ENCODE results near the gene EPS15.

EPS15 gene

DNA sequence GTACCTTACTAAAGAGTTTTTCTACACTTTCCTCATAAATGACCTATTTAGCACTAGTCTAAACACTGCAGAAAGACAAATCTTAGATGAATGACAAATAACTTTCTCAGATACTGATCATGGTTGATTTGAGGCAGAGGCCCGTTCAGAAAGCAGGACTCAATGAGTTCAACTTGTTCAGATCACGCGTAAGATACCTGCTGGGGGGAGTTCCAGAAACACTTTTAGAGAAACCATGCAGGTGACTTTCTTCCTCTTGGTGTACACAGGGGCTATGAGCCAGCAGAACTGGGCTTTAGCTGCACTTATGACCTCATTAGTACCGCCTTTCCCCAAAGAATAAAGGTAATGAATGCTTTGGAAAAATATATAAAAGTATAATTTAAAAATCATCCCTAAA is 149.9 kb downstream of the EPS15 start:
- DNase-seq: no peak

DNA sequence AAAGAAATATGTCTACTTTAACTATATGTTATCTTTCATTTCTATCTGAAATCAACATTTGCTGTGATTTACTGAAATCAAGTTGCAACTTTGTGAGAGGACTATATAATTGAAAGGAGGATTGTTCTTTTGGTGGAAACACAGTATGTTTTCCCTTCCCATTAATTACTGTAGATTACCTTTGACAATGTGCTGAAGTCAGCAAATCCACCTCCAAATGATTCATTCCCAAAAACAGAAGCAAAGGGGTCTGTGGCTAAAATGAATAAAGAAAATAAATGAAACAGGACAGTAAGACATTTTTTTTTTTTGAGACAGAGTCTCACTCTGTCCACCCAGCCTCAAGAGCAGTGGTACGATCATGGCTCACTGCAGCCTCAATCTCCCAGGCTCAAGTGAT is 153.3 kb downstream of the EPS15 start:
- no peak for DNase-seq

DNA sequence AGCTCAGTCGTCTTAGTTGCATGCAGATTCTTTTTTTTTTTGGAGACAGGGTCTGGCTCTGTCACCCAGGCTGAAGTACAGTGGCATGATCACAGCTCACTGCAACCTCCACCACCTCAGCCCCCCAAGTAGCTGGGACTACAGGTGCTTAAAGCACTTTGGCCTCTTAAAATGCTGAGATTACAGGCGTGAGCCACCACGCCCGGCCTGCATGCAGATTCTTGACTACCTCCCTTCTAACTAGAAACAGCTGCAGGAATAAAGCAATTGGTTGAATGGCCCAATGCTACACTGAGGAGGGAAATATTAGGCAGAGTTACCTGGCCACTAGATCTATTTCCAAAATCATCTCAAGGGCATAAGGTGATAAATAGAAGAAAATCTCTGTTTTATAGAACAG is 159.2 kb downstream of the EPS15 start:
- no peak for DNase-seq

DNA sequence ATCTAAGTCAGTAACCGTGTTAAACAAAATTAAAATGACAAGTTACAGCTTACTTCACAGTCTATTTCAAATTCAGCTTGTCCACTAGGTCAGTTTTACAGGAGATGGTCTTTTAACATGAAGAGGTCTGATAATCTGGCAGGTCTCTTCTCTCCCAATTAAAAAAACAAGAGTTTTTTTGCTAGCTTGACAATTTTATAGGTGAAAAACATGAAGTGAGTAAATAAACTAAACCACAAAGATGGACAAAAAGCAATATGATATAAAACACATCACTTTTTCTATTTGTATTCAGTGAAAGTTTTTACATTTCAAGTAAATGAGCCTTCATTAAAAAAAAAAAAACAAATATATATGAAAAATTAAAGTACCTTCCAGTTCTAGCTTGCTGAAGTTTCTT is 163.7 kb downstream of the EPS15 start:
- DNase-seq: no peak

DNA sequence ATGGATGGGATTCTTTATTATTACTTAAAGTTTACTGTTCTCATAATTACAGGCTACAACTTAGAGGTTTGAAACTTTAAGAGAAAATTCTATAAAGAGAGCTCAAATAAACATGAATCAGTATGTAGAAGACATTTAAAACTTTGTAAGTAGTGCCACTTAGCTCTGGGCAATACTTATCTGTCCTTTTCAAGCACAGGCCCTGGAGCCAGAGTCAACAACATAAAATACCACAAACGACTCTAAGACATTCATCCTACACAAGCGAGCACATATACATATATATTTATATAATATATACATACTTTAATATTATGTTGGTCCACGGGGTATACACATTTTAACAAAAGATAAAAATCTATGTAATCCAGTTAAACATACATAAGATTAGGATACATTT is 164.7 kb downstream of the EPS15 start:
- DNase-seq: no peak

DNA sequence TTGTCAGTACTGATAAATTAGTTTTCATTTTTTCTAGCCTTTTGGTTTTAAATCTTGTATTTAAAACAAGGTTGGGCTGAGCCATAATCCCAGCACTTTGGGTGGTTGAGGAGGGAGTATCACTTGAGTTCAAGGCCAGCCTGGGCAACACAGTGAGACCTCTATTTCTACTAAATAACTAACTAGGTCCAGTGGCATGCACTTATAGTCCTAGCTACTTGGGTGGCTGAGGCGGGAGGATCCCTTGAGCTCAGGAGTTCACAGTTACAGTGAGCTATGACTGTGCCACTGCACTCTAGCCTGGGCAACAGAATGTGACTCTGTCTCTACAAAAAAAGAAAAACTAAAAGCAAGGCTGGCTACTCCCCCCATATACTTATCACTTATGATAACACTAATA is 167.2 kb downstream of the EPS15 start:
- DNase-seq: no peak

DNA sequence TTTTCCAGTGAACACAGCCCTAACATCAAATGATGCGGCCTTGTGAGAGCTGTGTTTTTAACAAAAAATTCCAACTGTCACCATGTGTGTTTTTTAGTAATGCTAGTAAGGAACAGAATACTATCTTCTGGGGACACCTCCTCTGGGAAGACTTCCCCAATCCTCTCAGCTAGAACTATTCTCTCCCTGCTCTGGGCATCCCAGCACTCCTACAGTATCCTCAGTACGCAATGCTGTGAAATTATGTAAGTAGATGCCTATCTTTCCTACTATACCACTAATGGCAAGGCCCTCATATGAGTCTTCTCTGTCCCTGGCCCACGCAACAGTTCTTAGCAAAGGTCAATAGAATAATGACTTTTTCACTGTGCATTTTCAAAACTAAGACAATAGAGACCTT is 169.2 kb downstream of the EPS15 start:
- DNase-seq: no peak

DNA sequence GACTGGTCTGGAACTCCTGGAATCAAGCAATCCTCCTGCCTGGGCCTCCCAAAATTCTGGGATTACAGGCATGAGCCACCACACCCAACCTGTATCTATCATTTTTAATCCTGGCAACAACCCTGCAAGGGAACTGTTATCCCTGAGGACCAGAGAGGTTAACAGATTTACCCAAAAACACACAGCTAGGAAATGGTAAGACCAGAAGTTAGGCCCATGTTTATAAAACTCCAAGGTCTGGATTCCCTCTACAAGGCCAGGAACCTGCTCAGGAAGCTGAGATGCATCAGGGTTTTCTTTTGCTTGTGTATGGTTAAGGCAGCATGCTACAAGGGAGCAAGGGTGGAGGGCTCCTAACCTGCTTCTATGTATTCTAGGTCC is 170.9 kb downstream of the EPS15 start:
- DNase-seq: no peak

DNA sequence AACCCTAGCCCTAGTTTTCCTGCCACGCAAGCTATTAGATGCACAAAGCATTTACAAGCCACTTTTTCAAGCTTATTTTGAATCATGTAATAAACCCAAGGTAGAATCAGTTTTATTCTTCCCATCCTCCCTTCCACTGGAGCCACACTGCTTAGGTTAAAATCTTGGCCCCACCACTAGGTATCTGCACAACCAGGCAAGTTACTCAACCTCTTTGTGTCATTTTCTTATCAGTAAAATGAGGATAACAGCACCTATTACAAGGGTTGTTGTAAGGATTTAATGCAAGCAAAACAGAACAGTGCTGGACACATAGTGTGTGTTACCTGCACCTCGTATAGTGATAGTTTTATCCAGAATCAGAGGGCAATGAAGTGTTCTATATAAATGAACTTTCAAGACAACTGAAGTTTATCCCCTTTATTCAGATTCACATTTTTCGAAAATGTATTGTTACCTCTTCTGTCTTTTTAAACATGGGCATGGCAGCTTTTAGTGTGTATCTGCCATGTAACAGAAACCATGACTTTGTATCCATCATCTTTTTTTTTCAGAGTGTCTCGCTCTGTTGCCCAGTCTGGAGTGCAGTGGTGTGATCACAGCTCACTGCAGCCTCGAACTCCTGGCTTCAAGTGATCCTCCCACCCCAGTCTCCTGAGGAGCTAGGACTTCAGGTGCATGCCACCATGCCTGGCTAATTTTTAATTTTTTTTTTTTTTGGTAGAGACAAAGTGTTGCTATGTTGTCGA is 171.5 kb downstream of the EPS15 start:
- no peak for DNase-seq

DNA sequence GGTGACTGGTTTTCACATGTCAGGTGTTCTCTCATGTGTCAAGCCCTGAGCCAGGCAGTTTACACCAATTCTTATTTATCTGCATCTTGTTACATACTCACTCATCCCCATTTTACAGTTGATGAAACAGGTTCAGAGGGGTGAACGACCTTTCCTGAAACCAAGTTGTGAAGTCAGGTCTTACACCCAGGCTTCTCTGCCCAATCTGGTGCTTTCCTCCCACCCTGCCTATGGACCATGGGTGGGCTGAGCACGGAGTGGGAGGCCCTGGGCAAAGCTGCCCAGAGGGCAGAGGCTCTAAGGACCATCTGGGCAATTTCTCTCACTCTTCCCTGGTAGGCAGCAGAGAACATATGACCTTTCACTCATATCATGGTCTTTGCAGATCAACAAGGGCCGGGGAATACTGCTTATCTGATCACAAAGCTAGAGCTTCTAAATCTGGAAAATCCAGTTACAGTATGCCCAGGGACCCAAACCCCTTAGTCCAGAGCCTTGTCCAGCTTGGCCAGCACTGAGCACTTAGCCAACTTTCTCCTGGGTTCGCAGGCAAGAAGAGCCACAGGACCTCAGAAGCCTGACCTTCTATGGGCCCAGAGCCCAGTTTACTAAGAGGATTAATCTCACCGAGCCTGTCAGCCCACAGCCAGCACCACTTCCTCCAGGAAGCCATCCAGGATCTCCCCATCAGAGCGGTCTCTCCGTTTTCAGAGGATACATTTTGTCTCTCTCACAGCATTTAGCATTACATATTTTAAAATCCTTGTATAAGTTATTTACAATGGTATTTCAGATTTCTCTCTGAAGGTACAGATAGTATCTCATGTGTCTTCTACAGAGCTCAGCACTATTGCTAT is 172.8 kb downstream of the EPS15 start:
- DNase-seq: no peak

DNA sequence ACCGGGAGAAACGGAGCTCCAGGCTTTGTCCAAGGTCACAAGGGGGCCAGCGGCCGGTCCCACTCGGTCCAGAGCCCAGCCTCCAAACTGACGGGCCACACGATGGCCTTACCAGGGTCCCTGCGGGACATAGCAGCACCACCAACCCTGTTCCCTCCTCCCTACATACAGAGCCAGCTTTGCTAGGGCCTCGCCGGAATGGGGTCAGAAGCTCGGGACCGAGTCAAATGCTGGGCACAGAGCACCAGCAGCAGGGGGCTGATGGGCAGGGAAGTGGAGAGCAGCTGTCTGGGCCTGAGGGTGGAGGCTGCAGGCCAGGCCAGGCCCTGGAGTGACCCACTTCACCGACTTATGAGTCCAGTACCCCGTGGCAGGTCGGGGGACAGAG is 173.8 kb downstream of the EPS15 start:
- no peak for DNase-seq

DNA sequence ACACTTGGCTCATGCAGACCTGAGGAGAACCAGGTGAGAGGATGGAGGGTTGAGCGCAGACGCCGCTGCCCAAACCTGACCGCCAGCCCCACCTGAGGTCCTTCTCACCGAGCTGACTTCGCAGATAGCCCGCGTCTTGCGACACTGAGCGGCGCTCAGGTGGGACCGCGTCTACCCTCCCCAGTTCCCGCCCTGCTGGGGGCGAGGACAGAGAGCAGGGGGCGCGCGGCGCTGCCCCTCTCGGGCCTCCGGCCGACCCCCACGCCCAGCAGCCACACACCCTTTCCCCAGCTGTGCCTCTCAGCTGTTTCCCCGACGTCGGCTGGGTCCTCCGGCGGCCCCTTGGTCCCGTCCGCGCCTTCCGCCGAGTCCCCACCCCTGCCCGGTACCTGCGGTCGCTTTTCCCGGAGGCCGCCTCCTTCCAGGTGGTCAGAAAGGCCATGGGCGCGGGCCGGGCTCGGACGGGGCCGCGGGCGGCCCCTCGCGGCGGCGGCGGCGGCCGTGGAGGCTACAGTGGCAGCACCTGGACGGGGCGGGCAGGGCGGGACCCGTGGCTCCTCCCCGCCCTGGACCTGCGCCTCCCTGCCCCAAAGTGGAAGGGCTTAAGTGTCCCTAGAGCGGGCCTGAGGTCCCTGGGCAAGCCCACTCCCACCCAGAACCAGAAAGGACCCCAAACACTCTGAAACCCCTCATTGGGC is 174.3 kb downstream of the EPS15 start:
- no peak for DNase-seq

DNA sequence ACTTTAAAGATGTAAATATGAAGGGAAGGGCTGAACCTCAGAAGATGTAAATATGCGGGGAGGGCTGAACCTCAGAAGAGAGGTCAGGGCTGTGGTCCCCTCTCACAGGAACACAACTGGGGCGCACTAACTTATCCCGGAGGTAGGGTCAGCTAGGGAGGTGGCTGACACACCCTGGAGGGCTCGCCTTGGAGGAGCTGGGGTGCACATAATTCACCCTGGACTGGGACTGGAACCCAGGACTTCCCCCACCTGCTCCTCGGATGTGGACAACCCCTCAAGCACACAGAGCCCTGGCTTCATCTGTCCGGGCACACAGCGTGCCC is 174.8 kb downstream of the EPS15 start:
- no peak for DNase-seq

DNA sequence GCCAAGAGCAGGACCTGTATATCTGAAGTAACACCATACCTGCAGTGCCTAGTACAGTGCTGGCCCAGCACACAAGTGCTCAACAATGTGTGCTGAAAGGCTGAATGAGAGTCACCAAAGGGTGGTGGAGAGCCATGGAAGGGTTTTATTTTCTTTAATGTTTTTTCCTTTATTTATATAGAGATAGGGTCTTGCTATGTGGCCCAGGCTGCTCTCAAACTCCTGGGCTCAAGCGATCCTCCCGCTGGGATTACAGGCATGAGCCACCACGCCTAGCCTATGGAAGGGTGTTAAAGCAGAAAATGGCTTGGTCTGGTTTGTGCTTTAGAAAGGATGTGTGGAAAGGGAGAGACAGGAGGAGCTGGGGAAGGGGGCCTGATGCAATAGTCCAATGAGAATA is 175.4 kb downstream of the EPS15 start:
- DNase-seq: no peak

DNA sequence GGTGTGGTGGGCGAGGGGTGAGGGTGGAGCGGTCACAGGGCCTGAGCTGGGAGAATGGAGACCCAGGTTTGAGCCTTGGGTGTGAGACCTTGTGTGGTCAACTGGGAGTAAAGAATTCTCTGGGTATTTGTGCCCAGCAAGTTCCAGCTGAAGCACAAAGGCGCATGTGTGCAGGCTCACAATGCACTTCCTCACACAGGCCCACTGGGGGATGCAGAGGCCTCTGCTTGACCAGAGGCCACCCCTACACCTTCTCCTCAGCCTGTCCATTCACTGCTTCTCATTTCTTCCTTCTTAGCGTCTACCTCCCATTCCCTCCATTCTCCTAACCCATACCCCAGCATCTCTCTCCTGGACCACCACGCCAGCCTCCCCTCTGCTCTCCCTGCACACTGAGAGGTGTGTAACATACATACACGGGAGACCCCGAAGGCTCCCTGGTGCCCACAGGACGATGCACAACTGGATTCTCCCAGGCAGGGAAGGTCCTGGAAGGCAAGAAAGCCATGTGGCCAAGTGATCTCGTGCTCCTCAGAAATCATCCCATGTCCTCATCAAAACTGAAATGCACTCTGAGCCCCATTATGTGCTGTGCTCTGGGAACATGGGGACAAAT is 176.4 kb downstream of the EPS15 start:
- no peak for DNase-seq

DNA sequence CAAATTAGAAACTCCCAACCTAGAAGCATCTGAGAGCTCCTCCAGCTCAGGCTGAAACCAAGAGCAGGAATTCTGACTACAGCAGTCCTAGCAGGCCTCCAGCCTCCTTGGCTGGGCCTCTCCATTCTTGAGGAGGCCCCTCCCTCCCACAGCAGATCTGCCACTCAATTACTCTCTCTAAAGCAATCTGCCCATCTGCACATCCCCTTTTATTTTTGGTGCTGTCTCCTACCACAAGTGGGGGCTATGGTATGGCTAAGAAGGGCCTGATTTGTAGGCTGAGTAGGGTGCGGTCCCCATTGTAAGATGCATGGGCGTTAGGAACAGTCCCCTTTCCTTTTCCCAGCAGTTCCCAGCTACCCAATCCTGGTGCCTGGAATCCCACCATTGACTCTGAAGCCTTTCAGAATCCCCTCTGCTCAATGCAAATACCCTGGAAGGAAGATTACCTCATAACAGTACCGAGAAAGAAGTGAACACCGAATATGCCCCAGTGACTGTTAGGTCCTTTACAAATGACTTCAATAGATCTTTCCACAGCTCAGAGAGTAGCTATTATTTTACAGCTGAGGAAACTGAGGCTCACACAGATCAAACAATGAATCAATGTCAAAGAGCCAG is 177.1 kb downstream of the EPS15 start:
- no peak for DNase-seq

DNA sequence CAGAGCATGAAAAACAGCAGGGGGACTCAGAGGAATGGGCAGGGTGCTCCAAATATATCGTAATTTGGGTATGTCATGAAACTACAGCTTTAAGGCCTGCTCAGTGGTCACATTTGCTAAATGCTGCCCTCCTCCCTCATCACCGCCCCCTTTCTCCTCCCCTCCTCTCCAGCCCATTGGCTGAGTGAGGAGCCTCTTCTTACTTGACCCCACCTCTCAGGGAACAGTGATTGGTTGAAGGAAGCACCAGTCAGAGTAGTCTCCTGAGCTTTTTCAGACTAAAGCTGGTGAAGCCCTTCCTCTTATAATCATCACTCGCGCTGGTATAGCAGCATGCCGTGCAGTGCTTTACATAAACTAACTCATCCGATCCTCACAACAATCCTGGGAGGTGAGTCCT is 178.7 kb downstream of the EPS15 start:
- no peak for DNase-seq

DNA sequence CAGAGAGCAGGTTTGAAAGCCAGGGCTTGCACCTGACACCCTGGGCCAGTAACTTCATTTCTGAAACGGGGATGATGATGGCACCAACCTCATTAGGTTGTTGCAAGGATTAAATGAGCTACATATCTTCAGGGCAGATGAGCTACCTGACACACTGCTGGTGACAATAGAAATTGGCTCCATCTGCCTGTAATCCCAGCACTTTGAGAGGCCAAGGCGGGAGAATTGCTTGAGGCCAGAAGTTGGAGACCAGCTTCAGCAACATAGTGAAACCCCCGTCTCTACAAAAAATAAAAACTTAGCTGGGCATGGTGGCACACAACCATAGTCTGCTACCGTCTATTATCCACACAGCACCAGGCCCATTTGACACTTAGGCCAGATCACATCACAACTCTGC is 182.4 kb downstream of the EPS15 start:
- DNase-seq: no peak

DNA sequence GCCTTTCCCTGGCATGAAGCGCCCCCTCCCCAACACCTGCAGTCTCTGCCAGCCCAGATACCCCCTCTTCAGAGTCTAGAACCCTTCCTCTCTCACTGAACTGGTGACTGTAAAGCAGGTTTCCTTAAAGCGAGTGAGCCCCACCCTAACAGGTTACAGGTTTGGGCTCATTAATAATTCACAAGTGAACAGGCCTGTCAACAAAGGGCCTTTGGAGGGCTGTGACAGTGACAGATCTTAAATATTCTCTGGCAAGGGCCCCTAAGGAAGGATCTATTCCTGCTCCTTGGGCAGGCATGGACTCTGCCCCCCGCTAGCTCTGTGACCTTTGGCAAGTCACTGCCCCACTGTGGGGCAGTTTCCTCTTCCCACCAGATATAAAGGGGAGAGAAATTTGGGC is 183.1 kb downstream of the EPS15 start:
- DNase-seq: no peak

DNA sequence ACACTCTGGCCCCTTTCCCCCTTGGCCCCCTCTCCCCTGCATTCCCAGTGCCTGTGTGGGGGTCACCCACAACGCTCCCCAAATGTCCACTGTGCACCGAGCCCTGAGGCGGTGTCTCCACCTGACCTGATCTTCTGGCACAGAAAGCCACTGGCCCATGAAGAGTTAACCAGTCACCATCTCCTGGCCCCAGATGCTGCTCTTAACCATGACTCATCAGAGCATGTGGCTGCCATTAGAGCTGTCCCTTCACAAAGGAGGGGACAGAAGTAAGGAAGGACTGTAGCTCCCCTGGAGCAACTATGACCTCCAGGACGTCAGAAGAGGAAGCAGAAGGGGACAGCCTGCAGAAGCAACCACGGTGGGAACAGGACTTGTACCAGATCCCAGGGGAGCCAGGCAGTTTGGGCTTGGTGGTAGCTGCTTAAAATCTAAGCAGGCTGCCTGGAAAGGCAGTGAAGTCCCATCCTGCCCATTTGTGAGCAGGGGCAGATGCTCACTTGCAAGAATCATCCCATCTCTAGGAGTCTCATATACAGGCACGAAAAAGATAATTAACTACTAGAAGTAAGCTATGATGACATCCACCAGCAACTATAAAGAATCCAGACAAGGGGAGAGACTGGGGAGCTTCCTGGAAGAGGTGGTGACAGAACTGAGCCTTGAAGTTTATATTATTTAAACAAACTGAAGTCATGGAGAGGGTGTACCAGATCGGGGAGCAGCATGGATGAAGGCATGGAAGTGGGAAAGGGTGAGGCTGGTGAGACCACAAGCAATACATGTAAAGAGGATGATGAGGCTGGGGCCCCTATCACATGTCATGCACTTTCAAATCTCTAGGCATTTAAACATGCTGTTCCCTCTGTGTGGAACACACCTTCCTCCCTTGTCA is 187.6 kb downstream of the EPS15 start:
- DNase-seq: no peak

DNA sequence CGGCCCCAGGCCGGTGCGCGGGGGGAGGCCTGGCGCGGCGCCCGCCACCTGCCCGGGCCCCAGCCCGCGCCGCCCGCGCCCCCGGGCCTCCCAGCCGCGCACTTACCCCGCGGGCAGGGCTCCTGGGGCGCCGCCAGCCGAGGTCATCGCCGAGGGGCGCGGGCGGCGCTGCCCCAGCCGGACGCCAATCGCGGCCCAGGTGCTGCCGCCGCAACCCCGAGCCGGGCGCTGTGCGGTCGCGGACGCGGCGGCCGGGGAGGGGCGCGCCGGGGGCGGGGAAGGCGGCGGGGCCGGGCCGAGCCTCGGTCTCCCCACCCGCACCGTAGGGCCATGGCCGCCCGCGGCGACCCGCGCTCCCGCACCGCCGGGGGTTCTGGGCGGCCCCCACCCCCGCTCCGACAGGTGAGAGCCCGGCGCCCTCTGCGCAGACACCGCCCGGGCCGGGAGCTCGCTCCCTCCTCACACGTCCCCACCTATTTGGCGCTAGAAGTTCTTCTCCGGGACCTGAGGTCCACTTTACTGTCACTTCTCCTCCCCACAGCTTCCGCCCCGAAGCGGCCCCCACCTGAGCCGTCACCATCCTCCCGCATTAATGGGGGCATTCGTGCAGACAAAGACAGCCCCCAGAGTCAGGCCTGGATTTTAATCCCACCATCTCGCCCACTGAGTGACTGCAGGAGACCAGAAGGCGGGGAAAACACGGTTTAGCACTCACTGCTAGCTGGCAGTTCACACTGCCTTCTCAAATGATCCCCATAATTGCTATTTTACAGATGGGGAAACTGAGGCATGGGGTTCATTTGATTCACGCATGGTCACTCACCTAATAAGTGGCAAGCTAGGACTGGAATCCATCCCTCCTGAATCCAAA is 188.5 kb downstream of the EPS15 start, which contains the start of gene TTC39A:
TTC39A (minus strand) TSS at position 232 of the 871 bp plus-strand sequence; CDS start at position 147, 85 bp downstream.
- DNase-seq: no peak

All from CD4-positive, alpha-beta T cell treated with Interleukin-6 for 4 hours (primary cell).